Spleen (tissue), 11 donors: Measurements from ENCODE around the gene IQGAP2. TPM values are rescaled to one million over a fixed set of nuclear protein-coding genes. Genes with fewer than 3 reads are reported as not detected.

ENCODE experiments used
- DNase-seq: peaks from one replicate; pipeline ENCODE4 v3.0.0-alpha.2; 2020
- H3K27ac ChIP-seq, 8 donors: fragments of 200-600 bp; sonication (generic) in 7 of 8; 1 replicate in 4 of 8; 2 replicates in 4 of 8; pipeline versions ENCODE4 v1.5.0 to v1.8.0; 2016 to 2021; ENCODE audit warnings: inconsistent platforms in 4 of 8, mild to moderate bottlenecking in 4 of 8, moderate library complexity in 1 of 8
- H3K27me3 ChIP-seq, 7 donors: fragments of 200-600 bp; sonication (generic) in 6 of 7; replicated peaks in 1 of 7; 1 replicate in 4 of 7; 2 replicates in 3 of 7; pipeline versions ENCODE4 v1.5.0 to v1.8.0; 2016 to 2021; ENCODE audit warnings: inconsistent platforms in 3 of 7, mild to moderate bottlenecking in 1 of 7
- H3K36me3 ChIP-seq, 6 donors: fragments of 200-600 bp; sonication (generic) in 5 of 6; 1 replicate in 4 of 6; 2 replicates in 2 of 6; pipeline versions ENCODE4 v1.5.0 to v1.8.0; 2016 to 2021; ENCODE audit warnings: inconsistent platforms in 2 of 6
- H3K4me1 ChIP-seq, 6 donors: fragments of 200-600 bp; sonication (generic) in 5 of 6; 1 replicate in 3 of 6; 2 replicates in 3 of 6; pipeline versions ENCODE4 v1.5.0 to v1.8.0; 2016 to 2021; ENCODE audit warnings: inconsistent platforms in 3 of 6
- H3K4me3 ChIP-seq, 8 donors: fragments of 200-600 bp; sonication (generic) in 7 of 8; 1 replicate in 4 of 8; 2 replicates in 4 of 8; pipeline versions ENCODE4 v1.5.0 to v1.8.0; 2016 to 2021; ENCODE audit warnings: inconsistent platforms in 4 of 8, mild to moderate bottlenecking in 4 of 8, moderate library complexity in 2 of 8
- H3K9me3 ChIP-seq, 8 donors: fragments of 200-600 bp; sonication (generic) in 7 of 8; 1 replicate in 4 of 8; 2 replicates in 4 of 8; pipeline versions ENCODE4 v1.5.0 to v1.8.0; 2016 to 2021; ENCODE audit warnings: inconsistent platforms in 4 of 8
- CTCF ChIP-seq, 11 experiments: fragments of 200-600 bp in 7 of 11; fragments of 450-650 bp in 4 of 11; sonication (generic) in 4 of 11; IDR thresholded peaks in 8 of 11; conservative IDR thresholded peaks in 3 of 11; 1 replicate in 7 of 11; 2 replicates in 4 of 11; pipeline versions ENCODE4 v1.4.0 to v1.8.0; 2016 to 2021; ENCODE audit warnings: antibody characterized with exemption in 11 of 11, inconsistent platforms in 4 of 11, mild to moderate bottlenecking in 1 of 11
- POLR2A ChIP-seq, 3 donors: fragments of 450-650 bp; IDR thresholded peaks; one replicate each; pipeline ENCODE4 v1.5.1; 2017; ENCODE audit warnings: antibody characterized with exemption in 3 of 3, mild to moderate bottlenecking in 1 of 3
- POLR2AphosphoS5 ChIP-seq, 3 donors: sonication (generic); formaldehyde crosslinking; IDR thresholded peaks; one replicate each; pipeline ENCODE4 v1.5.1; 2017; ENCODE audit warnings: antibody characterized with exemption in 3 of 3
- WGBS, 5 donors: extraction: QIAGEN DNeasy Blood & Tissue Kit in 3 of 5; methylation state at CpG; one replicate each; pipeline versions ENCODE4 v1.1.5 to v1.1.7; 2013 to 2018; 5-methylcytosine and 5-hydroxymethylcytosine counted together
- intact Hi-C: fragments of 100-400 bp; cut with DNase I; formaldehyde crosslinking; loops from one replicate; pipeline ENCODE4 v1.15.0; 2023; ENCODE audit warnings: low total_unique reads
- polyA plus RNA-seq, 3 donors: library from polyadenylated mRNA; stranded (reverse); fragments of 200-250 nt; gene quantifications; one replicate each; pipeline ENCODE4 v1.2.1, GENCODE V29; 2013
- total RNA-seq, 7 donors: library from RNA; depleted of rRNA in 3 of 7; stranded (reverse); fragments of >200 nt in 3 of 7; fragmentation: NEBNext Ultra II Directional in 4 of 7; extraction: Animal tissue kit (Norgen Biotek cat#: 25700) in 4 of 7; gene quantifications; one replicate each; pipeline versions ENCODE4 v1.1.0 to v1.2.1, GENCODE V29; 2016 to 2021
- donor health status: healthy with polysubstance abuse.
- donor health status: DM: no; HTN: no; CAD: no; lungs with moderate emphysema.
- donor health status: DM: no; HTN: no; CAD: no.
- donor health status: Bipolar disorder and iron deficiency.
- donor health status: healthy.
- donor health status: DM: no; HTN: no; CAD: no.
- donor health status: DM: yes; HTN: yes; CAD: no.

The IQGAP2 gene
- total and polyA plus RNA-seq, 10 donors: 9.3 to 83.6 (median 52.8) TPM

GRCh38 chr5:76384705-76385104 is 18.4 kb upstream of the IQGAP2 start:
- Histone ChIP-seq H3K4me1 (no peaks in the 10 kb centered on the region), H3K27me3 (no peaks in the 10 kb centered on the region), H3K9me3 (no peaks in the 10 kb centered on the region), H3K27ac (no peak overlapping the region), H3K4me3 (no peak overlapping the region), H3K36me3 (no peaks in the 10 kb centered on the region)
- no peak for DNase-seq
- TF ChIP-seq POLR2AphosphoS5 (IDR thresholded peaks at IDR 0.05) (no peak), POLR2A (IDR thresholded peaks at IDR 0.05) (no peak), CTCF (IDR thresholded peaks at IDR 0.05 in 8 of 11, conservative IDR thresholded peaks at IDR 0.05 in 3 of 11) (no peak)
- 67 to 79% (median 74%) methylated on average over 3 of the region's 3 CpGs for WGBS, 5 donors
- intact Hi-C loops: no loop called here

- H3K9me3 ChIP-seq: no peaks in the 10 kb centered on the region
- no peak overlapping the region for H3K4me3 ChIP-seq
- no peak overlapping the region for H3K27ac ChIP-seq
- DNase-seq: no peak
- WGBS, 5 donors: 93 to 98% (median 96%) methylated on average over 5 of the region's 5 CpGs
- TF ChIP-seq POLR2AphosphoS5 (IDR thresholded peaks at IDR 0.05) (no peak), CTCF (IDR thresholded peaks at IDR 0.05 in 8 of 11, conservative IDR thresholded peaks at IDR 0.05 in 3 of 11) (no peak), POLR2A (IDR thresholded peaks at IDR 0.05) (no peak)
- intact Hi-C loops: no loop called here
- H3K4me1 ChIP-seq: peaks cover 0 to 8% (median 5%) of the 10 kb centered on the region in 6 donors
- no peaks in the 10 kb centered on the region for H3K27me3 ChIP-seq
- H3K36me3 ChIP-seq: no peaks in the 10 kb centered on the region
Measured at GRCh38 chr5:76385540-76385939, 17.5 kb upstream of the IQGAP2 start.

GRCh38 chr5:76386360-76386759 is 16.7 kb upstream of the IQGAP2 start:
- intact Hi-C loops: no loop called here
- no peaks in the 10 kb centered on the region for H3K36me3 ChIP-seq
- WGBS, 5 donors: 72 to 88% (median 74%) methylated on average over 5 of the region's 5 CpGs
- no peak overlapping the region for H3K4me3 ChIP-seq
- H3K27ac ChIP-seq: no peak overlapping the region
- H3K4me1 ChIP-seq: peaks cover 0 to 16% (median 12%) of the 10 kb centered on the region in 6 donors
- H3K27me3 ChIP-seq: no peaks in the 10 kb centered on the region
- TF ChIP-seq CTCF (IDR thresholded peaks at IDR 0.05 in 8 of 11, conservative IDR thresholded peaks at IDR 0.05 in 3 of 11) (no peak), POLR2AphosphoS5 (IDR thresholded peaks at IDR 0.05) (no peak), POLR2A (IDR thresholded peaks at IDR 0.05) (no peak)
- no peak for DNase-seq
- no peaks in the 10 kb centered on the region for H3K9me3 ChIP-seq

GRCh38 chr5:76388236-76388635 is 14.8 kb upstream of the IQGAP2 start:
- Histone ChIP-seq H3K4me3 (no peak overlapping the region), H3K27ac (no peak overlapping the region), H3K4me1 (peaks cover 0 to 25% (median 14%) of the 10 kb centered on the region in 6 donors), H3K9me3 (no peaks in the 10 kb centered on the region), H3K27me3 (no peaks in the 10 kb centered on the region), H3K36me3 (no peaks in the 10 kb centered on the region)
- 92 to 98% (median 96%) methylated on average over 1 of the region's 1 CpG for WGBS, 5 donors
- TF ChIP-seq CTCF (IDR thresholded peaks at IDR 0.05 in 8 of 11, conservative IDR thresholded peaks at IDR 0.05 in 3 of 11) (no peak), POLR2A (IDR thresholded peaks at IDR 0.05) (no peak), POLR2AphosphoS5 (IDR thresholded peaks at IDR 0.05) (no peak)
- no peak for DNase-seq
- intact Hi-C loops: no loop called here
